OCI-LY7 (cell line): ENCODE results near the gene RBM14.

ENCODE experiments used
- CTCF ChIP-seq: fragments of 200-600 bp; sonication (generic); conservative IDR thresholded peaks from 2 replicates; pipeline ENCODE4 v1.5.1; 2014; ENCODE audit warnings: mild to moderate bottlenecking, antibody characterized with exemption, low read length, moderate library complexity, mixed read lengths
- EZH2phosphoT487 ChIP-seq: fragments of 200-600 bp; sonication (generic); IDR thresholded peaks from 2 replicates; pipeline ENCODE4 v1.6.1; 2018; ENCODE audit warnings: low read depth, borderline replicate concordance, mild to moderate bottlenecking, mixed run types, antibody characterized with exemption, low read length, moderate library complexity, mixed read lengths

- TF ChIP-seq CTCF (no peak), EZH2phosphoT487 (no peak)
Measured at GRCh38 chr11:66626382-66626781, 10.0 kb downstream of the RBM14 start.
